Frontal cortex (tissue), 4 donors: ENCODE results near the gene CPED1. TPM values are rescaled to one million over a fixed set of nuclear protein-coding genes. Genes with fewer than 3 reads are reported as not detected.
"Not testable (repeated sequence)": the region's sequence is repeated elsewhere in the genome, so short reads cannot be mapped to it uniquely, and the experiment has no call there.

ENCODE experiments used
- DNase-seq, 2 donors: peaks; one replicate each; pipeline ENCODE4 v3.0.0; 2012; ENCODE audit warnings: low spot score in 2 of 2
- FAIRE-seq: peaks from 2 replicates; lab custom pipeline; 2012; peaks lifted over from hg19 to GRCh38; lab: Jason Lieb, UNC
- total RNA-seq: library from RNA; depleted of rRNA; stranded (reverse); fragments of >200 nt; gene quantifications from one replicate; pipeline ENCODE4 v1.2.3, GENCODE V29; 2014
- donor health status: control.
- donor health status: control.
- donor health status: control.

CPED1 gene
- total RNA-seq, 1 donor from 2014 or later = 3.3 TPM

DNA sequence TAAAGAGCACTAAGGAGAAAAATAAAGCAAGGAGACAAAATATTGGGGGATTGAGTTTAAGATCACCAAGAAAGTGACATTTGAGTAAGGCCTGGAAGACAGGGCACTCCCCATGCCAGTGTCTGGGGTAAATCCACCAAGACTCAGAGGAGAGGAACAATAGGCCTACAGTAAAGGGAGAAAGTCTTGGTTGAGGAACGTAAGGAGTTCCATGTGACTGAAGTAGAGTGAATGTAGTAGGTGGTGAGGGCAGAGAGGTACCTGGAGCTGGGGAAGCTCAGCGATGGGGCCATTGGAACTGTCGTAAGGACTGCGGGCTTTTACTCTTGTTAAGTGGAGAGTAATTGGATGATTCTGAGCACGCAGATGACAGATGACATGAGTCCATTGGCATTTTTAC is 69.4 kb downstream of the CPED1 start:
- FAIRE-seq (no peak), DNase-seq (no peak)

- FAIRE-seq (no peak), DNase-seq (no peak)
These were observed 70.5 kb downstream of the CPED1 start for GRCh38 chr7:121058975-121059374.

DNA sequence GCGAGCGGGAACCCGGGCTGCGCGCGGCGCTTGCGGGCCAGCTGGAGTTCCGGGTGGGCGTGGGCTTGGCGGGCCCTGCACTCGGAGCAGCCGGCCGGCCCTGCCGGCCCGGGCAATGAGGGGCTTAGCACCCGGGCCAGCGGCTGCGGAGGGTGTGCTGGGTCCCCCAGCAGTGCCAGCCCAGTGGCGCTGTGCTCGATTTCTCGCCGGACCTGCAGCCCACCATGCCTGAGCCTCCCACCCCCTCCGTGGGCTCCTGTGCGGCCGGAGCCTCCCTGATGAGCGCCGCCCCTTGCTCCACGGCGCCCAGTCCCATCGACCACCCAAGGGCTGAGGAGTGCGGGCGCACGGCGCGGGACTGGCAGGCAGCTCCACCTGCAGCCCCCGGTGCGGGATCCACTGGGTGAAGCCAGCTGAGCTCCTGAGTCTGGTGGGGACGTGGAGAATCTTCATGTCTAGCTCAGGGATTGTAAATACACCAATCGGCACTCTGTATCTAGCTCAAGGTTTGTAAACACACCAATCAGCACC is 71.5 kb downstream of the CPED1 start:
- DNase-seq, FAIRE-seq: not testable (repeated sequence)

DNA sequence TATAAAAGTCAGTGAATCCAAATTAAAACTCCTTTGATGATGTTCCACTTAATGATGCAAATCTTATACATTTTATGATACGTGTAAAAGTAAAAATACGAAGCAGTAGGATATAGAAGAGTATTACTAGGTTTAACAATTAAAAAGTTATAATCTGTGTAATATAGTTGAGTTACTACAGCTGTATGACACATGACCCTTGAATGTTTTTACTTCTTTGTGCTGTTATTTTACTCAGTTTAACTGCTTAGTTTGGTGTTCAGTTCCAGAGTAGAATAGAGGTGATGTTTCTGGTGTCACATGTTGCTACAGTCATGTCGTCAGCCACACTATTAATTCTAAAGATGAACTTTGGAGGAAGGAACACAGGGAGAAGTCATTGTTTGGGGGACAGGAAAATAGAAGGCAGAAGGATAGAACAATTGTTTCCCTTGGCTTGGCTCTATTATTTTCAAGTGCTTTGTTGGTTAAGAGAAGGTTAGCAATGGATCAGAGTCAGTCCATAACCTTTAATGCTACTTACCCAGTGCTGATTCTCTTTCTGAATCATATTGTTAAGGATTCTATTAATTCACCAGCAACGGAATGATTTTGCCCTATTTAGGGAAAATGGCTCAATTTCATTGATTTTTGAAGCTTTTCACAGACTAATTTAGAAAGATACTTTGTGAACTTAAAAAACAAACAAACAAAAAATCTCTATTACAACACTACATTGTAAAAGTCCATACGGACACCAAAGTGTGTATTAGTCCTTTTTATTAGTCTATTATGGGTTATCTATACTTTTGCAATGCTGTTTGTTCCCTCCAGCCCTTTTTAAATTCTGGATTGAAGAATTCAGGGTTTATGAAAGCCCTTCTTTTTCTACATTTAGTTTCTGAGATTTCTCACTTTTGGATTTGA is 73.4 kb downstream of the CPED1 start:
- DNase-seq (no peak), FAIRE-seq (no peak)

DNA sequence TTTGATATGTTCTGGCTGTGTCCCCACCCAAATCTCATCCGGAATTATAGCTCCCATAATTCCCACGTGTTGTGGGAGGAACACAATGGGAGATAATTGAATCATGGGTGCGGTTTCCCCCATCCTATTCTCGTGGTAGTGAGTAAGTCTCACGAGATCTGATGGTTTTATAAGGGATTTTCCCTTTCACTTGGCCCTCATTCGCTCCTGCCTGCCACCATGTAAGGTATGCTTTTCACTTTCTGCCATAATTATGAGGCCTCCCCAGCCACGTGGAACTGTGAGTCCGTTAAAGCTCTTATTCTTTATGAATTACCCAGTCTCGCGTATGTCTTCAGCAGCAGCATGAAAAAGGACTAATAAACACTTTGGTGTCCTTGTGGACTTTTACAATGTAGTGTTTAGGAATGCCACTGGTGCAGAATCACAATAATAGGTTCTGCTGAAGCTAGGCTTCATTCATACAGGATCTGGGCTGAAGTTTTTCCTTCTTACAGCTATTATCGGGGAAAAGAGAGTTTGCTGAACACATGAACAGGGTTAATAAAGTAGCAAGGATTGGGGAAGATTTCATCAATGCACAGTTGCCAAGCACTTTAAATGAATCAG is 74.3 kb downstream of the CPED1 start:
- DNase-seq (no peak), FAIRE-seq (no peak)

GRCh38 chr7:121067717-121068116 is 79.2 kb downstream of the CPED1 start:
- FAIRE-seq, DNase-seq: not testable (repeated sequence)

- no peak for DNase-seq
- no peak for FAIRE-seq
These were observed 81.0 kb downstream of the CPED1 start for GRCh38 chr7:121069346-121070100.

GRCh38 chr7:121071132-121071531 is 82.6 kb downstream of the CPED1 start:
- DNase-seq (no peak), FAIRE-seq (no peak)

GRCh38 chr7:121071662-121072061 is 83.2 kb downstream of the CPED1 start:
- FAIRE-seq = no peak
- no peak for DNase-seq

- FAIRE-seq = no peak
- no peak for DNase-seq
These were observed 84.3 kb downstream of the CPED1 start for GRCh38 chr7:121072826-121073225.

- DNase-seq (no peak), FAIRE-seq (no peak)
These were observed 85.1 kb downstream of the CPED1 start for GRCh38 chr7:121073463-121074099.

GRCh38 chr7:121075424-121075841 is 86.9 kb downstream of the CPED1 start:
- not testable (repeated sequence) for DNase-seq, FAIRE-seq

DNA sequence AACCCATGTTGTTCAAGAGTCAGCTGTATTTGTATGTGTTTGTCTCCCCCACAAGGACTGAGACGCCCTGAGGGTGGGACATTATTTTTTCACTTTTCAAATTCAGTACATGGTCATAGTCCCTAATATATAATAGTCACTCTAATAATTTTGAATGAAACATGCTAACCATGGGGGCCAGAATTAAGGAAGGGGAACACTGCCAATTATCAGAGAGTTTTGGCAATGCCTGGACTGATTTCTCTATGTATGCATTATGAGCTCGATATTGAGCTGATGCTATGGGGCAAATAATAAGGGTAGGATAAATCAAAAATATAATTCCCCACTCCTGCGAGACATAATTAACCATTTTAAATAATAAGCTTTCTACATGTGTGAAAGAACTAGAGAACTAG is 87.4 kb downstream of the CPED1 start:
- DNase-seq = no peak
- FAIRE-seq = no peak

DNA sequence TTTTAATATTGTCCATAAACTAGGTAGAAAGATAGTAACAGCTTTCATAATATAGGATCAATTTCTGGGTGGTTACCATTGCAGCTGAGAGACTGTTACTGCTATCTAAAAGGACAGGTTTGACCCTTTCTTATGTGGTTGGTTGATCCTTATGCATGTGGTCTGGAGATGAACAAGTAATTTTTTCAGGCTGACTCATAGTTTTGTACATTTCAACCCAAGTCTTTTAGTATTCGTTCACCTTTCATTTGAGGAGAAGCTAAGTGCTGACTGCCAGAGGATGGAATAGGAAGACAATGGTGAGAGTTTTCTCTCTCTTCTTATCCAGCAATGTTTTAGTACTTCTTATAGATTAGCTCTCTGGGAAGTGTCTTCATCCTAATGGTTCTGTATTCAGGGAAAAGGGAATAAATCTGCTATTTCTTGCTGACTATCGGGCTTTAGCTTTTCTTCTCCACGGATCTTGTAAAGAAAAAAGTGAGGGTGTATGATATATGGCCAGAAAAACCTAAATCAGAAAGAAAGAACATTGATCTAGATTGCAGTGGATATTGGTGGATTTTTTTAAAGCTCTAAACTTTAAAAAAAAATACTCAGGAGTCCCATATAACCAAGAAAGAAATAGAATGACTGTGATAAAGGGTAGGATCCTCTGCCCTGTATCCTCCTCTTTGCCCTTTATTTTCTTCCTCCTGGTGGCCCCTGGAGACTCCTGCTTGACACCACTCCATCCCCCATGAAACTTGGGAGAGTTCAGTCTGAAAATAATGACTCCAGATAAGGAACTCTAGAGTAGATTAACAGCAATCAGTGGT is 88.0 kb downstream of the CPED1 start:
- DNase-seq = no peak
- no peak for FAIRE-seq

DNA sequence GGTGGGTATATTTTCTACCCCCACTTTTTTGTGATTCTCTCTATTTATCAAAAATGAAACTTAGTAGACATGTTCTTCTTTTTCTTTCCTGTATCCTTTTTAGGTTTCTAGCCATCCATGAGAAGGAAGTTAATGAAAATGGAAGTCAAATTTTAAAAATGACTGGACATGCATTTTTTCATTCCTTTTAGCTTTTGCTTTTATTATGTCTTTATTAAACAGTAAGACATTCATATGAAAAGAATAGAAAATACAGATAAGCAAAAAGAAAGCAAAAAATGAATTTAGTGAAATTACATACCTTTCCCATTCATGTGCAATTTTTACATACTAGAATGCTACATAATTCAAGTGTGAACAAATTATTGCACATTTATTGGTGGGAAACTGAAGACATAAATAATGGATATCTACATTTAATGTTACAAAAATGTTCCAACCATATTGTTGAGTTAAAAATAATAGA is 88.7 kb downstream of the CPED1 start:
- DNase-seq (no peak), FAIRE-seq (no peak)

DNA sequence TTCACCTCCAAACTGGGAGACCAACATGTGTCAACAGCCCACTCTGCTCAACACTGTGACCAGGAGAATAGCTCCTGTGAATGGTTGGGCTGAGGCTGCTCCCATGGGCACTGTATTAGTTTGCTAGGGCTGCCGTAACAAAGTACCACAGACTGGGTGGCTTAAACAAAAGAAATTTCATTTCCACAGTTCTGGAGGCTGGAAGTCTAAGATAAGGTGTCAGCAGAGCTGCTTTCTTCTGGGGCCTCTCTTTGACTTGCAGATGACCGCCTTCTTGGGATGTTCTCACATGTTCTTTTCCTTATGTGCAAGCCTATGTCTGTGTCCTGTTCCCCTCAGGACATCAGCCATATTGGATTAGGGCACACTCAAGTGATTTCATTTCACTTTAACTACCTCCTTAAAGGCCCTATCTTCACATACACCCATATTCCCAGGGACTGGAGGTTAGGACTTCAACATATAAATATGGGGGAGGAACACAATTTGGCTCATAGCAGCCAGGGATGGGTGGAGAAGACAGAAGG is 90.3 kb downstream of the CPED1 start:
- FAIRE-seq = no peak
- no peak for DNase-seq

DNA sequence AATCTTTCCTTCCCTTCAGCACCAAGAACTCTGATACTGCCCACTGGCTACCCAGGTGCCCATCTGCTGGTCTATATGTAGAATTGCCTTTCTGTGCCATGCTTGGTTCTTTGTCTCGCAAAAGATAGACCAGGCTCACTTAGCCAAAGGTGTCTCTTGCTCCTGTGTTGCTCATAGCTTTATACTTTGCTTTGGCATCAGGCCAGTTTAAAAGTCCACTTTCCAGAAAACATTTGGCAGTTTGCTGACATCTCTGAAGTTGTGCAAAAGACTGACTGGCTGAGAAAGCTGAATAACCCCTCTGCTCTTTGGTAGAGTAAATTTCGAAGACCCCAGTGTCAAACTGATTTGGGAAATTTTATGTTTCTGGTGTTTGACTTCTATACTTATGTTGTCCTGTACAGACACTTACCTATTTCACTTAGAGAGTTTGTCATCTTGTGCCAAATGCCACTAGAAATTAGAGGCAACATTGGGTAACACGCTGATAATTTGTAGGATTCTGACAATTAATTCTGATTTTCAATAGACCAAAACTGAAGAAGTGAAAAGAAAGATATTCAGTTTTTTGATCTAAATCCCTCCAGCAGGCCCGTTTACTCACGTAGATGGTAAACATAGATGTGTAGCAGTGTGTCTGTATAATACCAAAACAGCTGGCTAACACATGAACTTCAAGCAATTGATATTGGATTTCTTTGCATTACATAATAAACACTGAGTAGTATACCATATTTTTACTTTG is 91.1 kb downstream of the CPED1 start:
- FAIRE-seq = no peak

More for the DNA sequence above, 91.1 kb downstream of the CPED1 start:
- DNase-seq = no peak
